ENCODE data around the gene PLP2. TPM values are rescaled to one million over a fixed set of nuclear protein-coding genes. Genes with fewer than 3 reads are reported as not detected.
"Not testable (repeated sequence)": the region's sequence is repeated elsewhere in the genome, so short reads cannot be mapped to it uniquely, and the experiment has no call there.

The PLP2 gene
- 100 to 1,000 TPM; 111 to 134 (median 126) TPM for total RNA-seq

- Mint-ChIP-seq H3K36me3 (ENCODE audit: insufficient read depth) (peaks cover 7% of the 10 kb centered on the region), H3K27me3 (ENCODE audit: low read depth) (no peaks in the 10 kb centered on the region), H3K4me1 (ENCODE audit: low read depth) (peaks cover 31% of the 10 kb centered on the region), H3K9me3 (no peaks in the 10 kb centered on the region), H3K4me3 (peak within 1 kb of the TSS; percentile 88)
- ATAC-seq (peak; percentile 69 to 76), DNase-seq (peak; percentile 73)
These were observed at the start of gene PLP2 for GRCh38 chrX:49171752-49172279. TSS of gene PLP2 (plus strand) at chrX:49171898. CDS start at chrX:49172001, 103 bp downstream.

- H3K27me3 Mint-ChIP-seq (ENCODE audit: low read depth): no peaks in the 10 kb centered on the region
- peak overlapping the region; percentile 98 for H3K4me3 Mint-ChIP-seq
- no peak for ATAC-seq
- no peak for DNase-seq
- peaks cover 17% of the 10 kb centered on the region for H3K36me3 Mint-ChIP-seq (ENCODE audit: insufficient read depth)
- H3K9me3 Mint-ChIP-seq: no peaks in the 10 kb centered on the region
- H3K4me1 Mint-ChIP-seq (ENCODE audit: low read depth): peaks cover 22% of the 10 kb centered on the region
These were observed 49.2 kb upstream of the PLP2 start for GRCh38 chrX:49122499-49122898.

- H3K27me3 Mint-ChIP-seq (ENCODE audit: low read depth); DNase-seq; ATAC-seq; H3K9me3 Mint-ChIP-seq; H3K36me3 Mint-ChIP-seq (ENCODE audit: insufficient read depth); H3K4me1 Mint-ChIP-seq (ENCODE audit: low read depth); H3K4me3 Mint-ChIP-seq: not testable (repeated sequence)
These were observed 43.9 kb upstream of the PLP2 start for GRCh38 chrX:49127742-49128258.

- no peak for ATAC-seq
- Mint-ChIP-seq H3K4me1 (ENCODE audit: low read depth) (no peaks in the 10 kb centered on the region), H3K36me3 (ENCODE audit: insufficient read depth) (no peaks in the 10 kb centered on the region), H3K27me3 (ENCODE audit: low read depth) (no peaks in the 10 kb centered on the region), H3K9me3 (no peaks in the 10 kb centered on the region), H3K4me3 (no peak overlapping the region)
- DNase-seq: no peak
These were observed 42.3 kb upstream of the PLP2 start for GRCh38 chrX:49129427-49129826.

- not testable (repeated sequence) for H3K9me3 Mint-ChIP-seq; H3K4me1 Mint-ChIP-seq (ENCODE audit: low read depth); H3K36me3 Mint-ChIP-seq (ENCODE audit: insufficient read depth); DNase-seq; ATAC-seq; H3K27me3 Mint-ChIP-seq (ENCODE audit: low read depth); H3K4me3 Mint-ChIP-seq
These were observed 39.4 kb upstream of the PLP2 start for GRCh38 chrX:49132275-49132674.

- Mint-ChIP-seq H3K27me3 (ENCODE audit: low read depth) (no peaks in the 10 kb centered on the region), H3K9me3 (no peaks in the 10 kb centered on the region), H3K36me3 (ENCODE audit: insufficient read depth) (no peaks in the 10 kb centered on the region), H3K4me3 (no peak overlapping the region), H3K4me1 (ENCODE audit: low read depth) (no peaks in the 10 kb centered on the region)
- no peak for DNase-seq
- ATAC-seq: no peak
These were observed 37.9 kb upstream of the PLP2 start for GRCh38 chrX:49133759-49134158.

GRCh38 chrX:49137492-49137891 is 34.2 kb upstream of the PLP2 start:
- H3K27me3 Mint-ChIP-seq (ENCODE audit: low read depth): no peaks in the 10 kb centered on the region
- H3K9me3 Mint-ChIP-seq: peaks cover 5% of the 10 kb centered on the region
- H3K4me3 Mint-ChIP-seq: no peak overlapping the region
- H3K36me3 Mint-ChIP-seq (ENCODE audit: insufficient read depth): no peaks in the 10 kb centered on the region
- ATAC-seq (no peak), DNase-seq (no peak)
- H3K4me1 Mint-ChIP-seq (ENCODE audit: low read depth): no peaks in the 10 kb centered on the region

- peaks cover 5% of the 10 kb centered on the region for H3K9me3 Mint-ChIP-seq
- ATAC-seq (no peak), DNase-seq (no peak)
- no peaks in the 10 kb centered on the region for H3K27me3 Mint-ChIP-seq (ENCODE audit: low read depth)
- no peaks in the 10 kb centered on the region for H3K36me3 Mint-ChIP-seq (ENCODE audit: insufficient read depth)
- no peak overlapping the region for H3K4me3 Mint-ChIP-seq
- H3K4me1 Mint-ChIP-seq (ENCODE audit: low read depth): no peaks in the 10 kb centered on the region
These were observed 32.0 kb upstream of the PLP2 start for GRCh38 chrX:49139713-49140112.

- ATAC-seq; H3K36me3 Mint-ChIP-seq (ENCODE audit: insufficient read depth); H3K9me3 Mint-ChIP-seq; H3K27me3 Mint-ChIP-seq (ENCODE audit: low read depth); H3K4me3 Mint-ChIP-seq; H3K4me1 Mint-ChIP-seq (ENCODE audit: low read depth); DNase-seq: not testable (repeated sequence)
These were observed 29.4 kb upstream of the PLP2 start for GRCh38 chrX:49142264-49142663.

GRCh38 chrX:49143154-49143553 is 28.5 kb upstream of the PLP2 start:
- peak; percentile 35 to 60 for ATAC-seq
- not testable (repeated sequence) for H3K27me3 Mint-ChIP-seq (ENCODE audit: low read depth); H3K4me1 Mint-ChIP-seq (ENCODE audit: low read depth); H3K36me3 Mint-ChIP-seq (ENCODE audit: insufficient read depth); H3K4me3 Mint-ChIP-seq; DNase-seq; H3K9me3 Mint-ChIP-seq

- DNase-seq (no peak), ATAC-seq (no peak)
- no peaks in the 10 kb centered on the region for H3K27me3 Mint-ChIP-seq (ENCODE audit: low read depth)
- H3K4me1 Mint-ChIP-seq (ENCODE audit: low read depth): no peaks in the 10 kb centered on the region
- H3K4me3 Mint-ChIP-seq: no peak overlapping the region
- H3K36me3 Mint-ChIP-seq (ENCODE audit: insufficient read depth): no peaks in the 10 kb centered on the region
- H3K9me3 Mint-ChIP-seq: no peaks in the 10 kb centered on the region
These were observed 24.4 kb upstream of the PLP2 start for GRCh38 chrX:49147282-49147681.

GRCh38 chrX:49147936-49148335 is 23.8 kb upstream of the PLP2 start:
- H3K27me3 Mint-ChIP-seq (ENCODE audit: low read depth): no peaks in the 10 kb centered on the region
- no peaks in the 10 kb centered on the region for H3K9me3 Mint-ChIP-seq
- no peak for ATAC-seq
- no peaks in the 10 kb centered on the region for H3K36me3 Mint-ChIP-seq (ENCODE audit: insufficient read depth)
- H3K4me1 Mint-ChIP-seq (ENCODE audit: low read depth): no peaks in the 10 kb centered on the region
- no peak overlapping the region for H3K4me3 Mint-ChIP-seq
- no peak for DNase-seq

- not testable (repeated sequence) for H3K36me3 Mint-ChIP-seq (ENCODE audit: insufficient read depth); H3K9me3 Mint-ChIP-seq; H3K27me3 Mint-ChIP-seq (ENCODE audit: low read depth); H3K4me1 Mint-ChIP-seq (ENCODE audit: low read depth); DNase-seq; ATAC-seq; H3K4me3 Mint-ChIP-seq
These were observed 23.2 kb upstream of the PLP2 start for GRCh38 chrX:49148390-49149100.

- not testable (repeated sequence) for DNase-seq; H3K4me1 Mint-ChIP-seq (ENCODE audit: low read depth); ATAC-seq; H3K4me3 Mint-ChIP-seq; H3K27me3 Mint-ChIP-seq (ENCODE audit: low read depth); H3K9me3 Mint-ChIP-seq; H3K36me3 Mint-ChIP-seq (ENCODE audit: insufficient read depth)
These were observed 22.4 kb upstream of the PLP2 start for GRCh38 chrX:49149291-49149690.

- H3K4me1 Mint-ChIP-seq (ENCODE audit: low read depth): peaks cover 16% of the 10 kb centered on the region
- no peak overlapping the region for H3K4me3 Mint-ChIP-seq
- DNase-seq (no peak), ATAC-seq (no peak)
- no peaks in the 10 kb centered on the region for H3K36me3 Mint-ChIP-seq (ENCODE audit: insufficient read depth)
- H3K27me3 Mint-ChIP-seq (ENCODE audit: low read depth): no peaks in the 10 kb centered on the region
- no peaks in the 10 kb centered on the region for H3K9me3 Mint-ChIP-seq
These were observed 18.2 kb upstream of the PLP2 start for GRCh38 chrX:49153467-49153866.

Data from activated T-cell treated with anti-CD3 and anti-CD28 coated beads, Interleukin-2, amount 50 U/mL, for 4 hours (primary cell).